HuH-7 (cell line): ENCODE results near the gene TCERG1L.
"Not testable (repeated sequence)": the region's sequence is repeated elsewhere in the genome, so short reads cannot be mapped to it uniquely, and the experiment has no call there.

Experiments used
- DNase-seq: peaks from one replicate; pipeline ENCODE4 v3.0.0; 2011; ENCODE audit warnings: low spot score

The TCERG1L gene

GRCh38 chr10:131248376-131249165 is 63.0 kb downstream of the TCERG1L start:
- DNase-seq: no peak

DNA sequence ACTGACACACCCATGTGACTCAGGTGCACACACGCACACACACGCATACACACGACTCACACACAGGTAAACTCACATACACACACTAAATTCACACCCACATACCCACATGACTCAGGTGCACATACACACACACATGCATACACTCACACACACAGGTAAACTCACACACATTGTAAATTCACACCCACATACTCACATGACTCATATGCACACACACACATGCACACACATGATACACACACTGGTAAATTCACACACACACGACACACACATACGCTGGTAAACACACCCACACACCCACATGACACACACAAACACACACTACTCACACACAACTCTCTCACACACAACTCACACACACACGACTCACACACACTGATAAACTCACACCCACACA is 63.6 kb downstream of the TCERG1L start:
- DNase-seq: no peak

GRCh38 chr10:131246775-131247174 is 64.7 kb downstream of the TCERG1L start:
- DNase-seq: no peak

DNA sequence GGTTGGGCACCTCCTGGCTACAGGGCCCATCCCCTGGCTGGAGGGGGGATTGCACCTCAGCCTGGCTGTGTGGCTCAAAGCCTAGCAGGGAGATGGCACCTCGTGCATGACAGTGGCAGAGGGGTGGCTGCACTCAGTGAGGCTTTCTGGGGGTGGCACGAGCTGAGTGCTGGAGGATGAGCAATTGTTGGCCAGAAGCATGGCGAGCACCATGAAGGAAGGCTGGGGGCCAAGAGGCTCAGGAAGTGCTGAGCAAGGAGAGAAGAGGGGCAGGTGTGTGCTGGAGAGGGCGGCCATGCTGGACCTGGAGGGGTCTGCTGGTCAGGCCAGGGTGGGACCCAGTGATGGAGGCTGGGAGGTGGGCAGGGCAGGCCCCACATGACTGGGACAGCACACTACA is 65.4 kb downstream of the TCERG1L start:
- DNase-seq: no peak

DNA sequence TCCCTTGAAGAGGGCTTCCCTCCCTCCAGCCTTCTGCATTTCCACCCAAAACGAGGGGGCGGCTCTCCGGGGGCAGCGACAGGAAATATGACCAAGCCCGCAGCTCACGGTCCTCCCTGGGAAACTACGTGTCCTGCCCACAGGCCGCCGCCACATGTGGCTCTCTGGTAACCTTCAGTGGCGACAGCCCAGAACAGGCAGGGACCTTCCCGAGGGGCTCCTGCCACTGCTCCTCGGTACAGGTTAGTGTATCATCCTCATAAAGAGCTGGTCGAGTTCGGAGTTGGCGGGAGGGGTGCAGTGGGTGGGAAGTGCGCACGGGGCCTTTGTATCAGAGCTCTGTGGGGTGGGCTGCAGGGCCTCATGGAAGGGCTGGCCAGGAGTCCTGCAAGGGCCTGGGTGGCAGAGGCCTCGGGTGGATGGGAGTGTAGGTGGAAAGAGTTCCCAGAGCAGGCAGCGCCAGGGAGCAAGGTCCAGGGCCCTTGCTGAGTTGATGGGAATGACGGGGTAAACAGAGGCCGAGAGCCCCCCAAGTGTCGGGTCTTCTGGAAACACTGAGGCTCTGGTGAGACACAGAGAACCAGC is 66.0 kb downstream of the TCERG1L start:
- no peak for DNase-seq

GRCh38 chr10:131244836-131245235 is 66.7 kb downstream of the TCERG1L start:
- DNase-seq: no peak

GRCh38 chr10:131243076-131243475 is 68.4 kb downstream of the TCERG1L start:
- no peak for DNase-seq

DNA sequence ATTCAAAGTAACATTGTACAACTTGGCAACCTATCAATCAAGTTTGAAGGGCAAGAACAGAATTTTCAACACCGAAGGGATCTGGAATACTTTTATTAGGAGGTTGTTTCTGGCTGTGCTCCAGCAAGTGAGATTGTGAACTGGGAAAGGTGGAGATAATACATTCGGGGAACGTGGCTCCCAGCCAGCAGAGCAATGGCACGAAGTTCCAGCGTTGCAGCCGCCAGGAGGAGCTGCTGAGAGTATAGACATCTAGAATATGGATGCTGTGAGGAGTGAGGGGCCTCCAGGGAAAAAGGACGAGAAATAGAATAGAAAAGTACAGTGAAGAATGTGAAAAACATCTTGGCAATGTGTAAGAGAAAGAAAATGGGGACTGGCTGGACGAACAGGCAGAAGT is 69.5 kb downstream of the TCERG1L start:
- peak; percentile 42 for DNase-seq

DNA sequence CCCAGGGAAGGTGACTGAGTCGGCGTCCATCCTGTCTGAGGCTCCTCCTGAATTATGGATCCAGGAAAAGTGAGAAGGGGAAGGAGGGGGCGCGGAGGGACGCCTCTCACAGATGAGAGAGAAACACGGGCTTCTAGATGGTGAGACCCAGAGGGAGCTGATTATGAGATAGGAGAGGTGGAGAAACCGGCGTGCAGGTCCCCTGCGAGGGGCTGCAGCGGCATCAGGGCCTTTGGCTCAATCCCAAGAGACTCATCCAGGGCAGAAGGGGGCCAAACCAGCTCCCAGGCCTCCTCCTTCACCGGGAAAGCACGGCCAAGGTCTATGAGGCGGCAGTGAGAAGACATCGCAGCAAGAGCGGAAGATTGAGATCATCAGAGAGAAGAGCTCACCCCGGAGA is 70.8 kb downstream of the TCERG1L start:
- DNase-seq: no peak

- no peak for DNase-seq
Measured at GRCh38 chr10:131239926-131240325, 71.6 kb downstream of the TCERG1L start.

DNA sequence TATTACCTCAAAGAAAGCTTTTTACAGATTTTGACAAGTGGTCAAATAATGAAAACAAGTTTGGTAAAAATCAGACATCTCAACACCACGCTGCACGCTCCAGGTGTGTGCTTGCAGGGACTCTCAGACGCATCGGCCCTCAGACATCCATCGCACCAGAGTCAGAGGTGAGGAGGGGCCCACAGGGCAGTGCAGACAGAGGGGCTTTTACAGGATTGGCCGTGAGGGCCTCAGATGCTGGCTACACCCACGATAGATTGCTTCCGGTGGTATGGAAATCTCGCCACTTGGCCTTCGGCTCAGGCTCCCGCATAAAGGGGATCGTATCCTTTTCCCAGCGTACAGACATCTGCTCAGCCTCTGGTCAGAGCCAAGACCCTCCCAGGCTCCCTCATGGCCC is 72.1 kb downstream of the TCERG1L start:
- DNase-seq: no peak

DNA sequence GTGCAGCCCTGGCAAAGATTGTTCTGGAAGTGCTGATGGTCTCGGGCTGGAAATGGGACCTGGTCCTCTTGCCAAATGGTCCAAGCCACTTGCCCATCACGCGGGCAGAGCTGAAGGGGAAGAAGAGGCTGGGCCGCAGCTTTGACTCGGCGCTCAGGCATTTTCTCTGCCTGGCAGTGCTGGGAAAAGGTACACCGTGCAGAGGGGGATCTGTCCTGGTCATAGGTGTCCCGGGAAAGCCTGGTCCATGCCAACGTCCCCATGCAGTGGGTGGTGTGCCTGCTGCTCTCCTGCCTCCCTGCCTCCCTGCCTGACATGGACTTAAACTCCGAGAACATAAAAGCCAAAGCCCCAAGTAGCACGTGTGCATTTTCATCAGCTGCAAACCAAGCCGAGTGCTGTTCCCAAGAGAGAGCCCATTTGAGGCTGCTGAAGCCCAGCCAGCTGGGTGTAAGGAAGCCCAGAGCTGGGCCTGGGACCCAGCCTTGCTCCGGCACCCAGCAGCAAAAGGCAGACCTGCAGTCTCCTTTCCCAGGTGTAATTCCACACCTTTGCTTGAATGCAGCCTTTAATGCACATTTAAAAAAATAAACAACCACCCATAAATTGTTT is 72.7 kb downstream of the TCERG1L start:
- DNase-seq: no peak

DNA sequence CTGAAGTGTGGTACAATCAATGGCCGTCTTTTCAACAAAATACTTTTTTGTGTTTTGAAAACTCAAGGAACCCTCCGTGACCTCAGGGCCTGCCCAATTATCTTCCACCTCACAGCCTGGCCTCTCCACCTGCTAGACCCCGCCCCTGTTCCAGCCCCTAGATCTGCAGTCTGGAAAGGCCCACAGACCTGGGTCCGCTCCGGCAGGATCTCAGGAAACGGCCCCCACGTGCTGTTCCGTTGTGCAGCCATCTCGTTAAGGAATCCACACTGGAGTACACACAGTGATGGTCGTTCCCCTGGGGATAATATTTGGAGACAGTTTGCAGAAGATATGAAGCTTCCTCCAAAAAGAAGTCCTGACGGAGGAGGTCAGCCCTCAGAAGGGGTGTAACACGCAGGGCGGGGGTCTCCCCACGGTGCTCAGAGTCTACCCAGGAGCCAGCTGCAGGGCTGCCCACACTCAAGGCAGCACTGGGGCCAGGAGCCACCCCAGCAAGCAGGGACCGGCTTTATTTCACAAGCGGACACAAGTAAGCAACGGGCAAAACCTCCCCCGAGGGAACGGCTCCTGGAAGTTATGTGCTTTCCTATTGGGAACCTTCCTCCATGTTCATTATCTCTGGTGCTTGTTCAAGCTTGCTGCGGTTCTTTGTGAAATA is 73.4 kb downstream of the TCERG1L start:
- DNase-seq: no peak

GRCh38 chr10:131234606-131235005 is 76.9 kb downstream of the TCERG1L start:
- not testable (repeated sequence) for DNase-seq

DNA sequence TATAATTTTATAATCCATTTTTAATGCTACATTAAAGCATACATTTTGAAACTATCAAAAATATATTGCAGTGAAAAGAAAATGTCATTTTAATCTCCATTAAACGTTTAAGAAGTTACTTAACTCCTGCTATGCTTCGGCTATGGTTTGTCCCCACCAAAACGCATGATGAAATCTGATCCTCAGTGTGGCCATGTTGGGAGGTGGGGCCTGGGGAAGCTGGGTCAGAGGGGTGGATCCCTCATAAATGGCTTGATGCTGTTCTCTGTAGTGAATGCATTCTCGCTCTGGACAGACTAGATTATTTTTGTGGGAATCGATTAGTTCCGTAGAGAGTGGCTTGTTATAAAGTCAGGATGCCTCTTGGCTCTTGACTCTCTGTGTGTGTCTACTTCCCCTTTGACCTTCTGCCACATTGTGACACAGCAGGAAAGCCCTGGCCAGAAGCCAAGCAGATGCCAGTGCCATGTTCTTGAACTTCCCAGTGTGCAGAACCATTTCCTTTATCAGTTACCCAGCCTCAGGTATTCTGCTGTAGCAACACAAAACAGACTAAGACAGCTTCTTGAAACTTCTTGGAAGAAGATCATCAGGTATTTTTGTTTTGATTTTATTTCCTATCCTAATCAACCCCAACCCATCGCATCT is 77.8 kb downstream of the TCERG1L start:
- no peak for DNase-seq

GRCh38 chr10:131231965-131232541 is 79.5 kb downstream of the TCERG1L start:
- DNase-seq: no peak

- DNase-seq: no peak
Measured at GRCh38 chr10:131231323-131231964, 80.1 kb downstream of the TCERG1L start.

- no peak for DNase-seq
Measured at GRCh38 chr10:131230641-131231322, 80.7 kb downstream of the TCERG1L start.

GRCh38 chr10:131230166-131230565 is 81.4 kb downstream of the TCERG1L start:
- no peak for DNase-seq

DNA sequence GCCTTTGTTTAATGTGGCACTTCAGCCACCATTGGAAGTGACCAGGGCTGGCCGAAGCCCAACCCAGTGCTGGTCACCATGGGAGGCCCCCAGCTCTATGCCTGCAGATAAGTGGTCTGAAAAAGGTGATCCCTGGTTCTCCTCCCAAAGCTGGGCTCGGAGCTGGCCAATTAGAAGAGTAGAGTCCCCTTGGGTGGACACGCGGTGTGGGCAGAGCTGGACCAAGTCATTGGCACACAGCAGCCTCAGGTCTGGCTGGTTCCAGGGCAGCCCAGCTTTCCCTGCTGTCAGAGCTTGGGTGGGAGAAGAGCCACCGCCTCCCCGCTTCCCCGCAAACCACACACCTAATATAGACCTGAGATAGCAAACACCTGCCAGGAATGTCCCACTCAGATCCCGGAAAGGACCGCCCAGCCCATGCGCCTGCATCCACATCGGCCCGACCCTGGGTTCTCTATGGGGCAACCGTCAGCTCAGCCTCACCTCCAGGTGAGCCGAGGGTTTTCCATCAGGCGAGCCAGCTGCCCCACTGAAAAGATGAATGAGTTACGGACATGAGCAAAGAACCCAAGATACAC is 84.3 kb downstream of the TCERG1L start:
- DNase-seq: no peak
